PC-9 (cell line): Measurements from ENCODE around the gene ADAMTS2.

ENCODE experiments used
- CTCF ChIP-seq: fragments of 200-600 bp; sonication (generic); conservative IDR thresholded peaks from 2 replicates; pipeline ENCODE4 v1.6.1; 2017; ENCODE audit warnings: mixed run types, antibody characterized with exemption, mild to moderate bottlenecking, moderate library complexity
- EZH2 ChIP-seq: fragments of 200-600 bp; sonication (generic); IDR thresholded peaks from 2 replicates; pipeline ENCODE4 v1.8.0; 2017; ENCODE audit warnings: antibody characterized with exemption, low read depth

- TF ChIP-seq CTCF (no peak), EZH2 (no peak)
These were observed 22.0 kb downstream of the ADAMTS2 start for GRCh38 chr5:179323026-179323870.
